ENCODE measurements around the gene RHOJ.

RHOJ gene

DNA sequence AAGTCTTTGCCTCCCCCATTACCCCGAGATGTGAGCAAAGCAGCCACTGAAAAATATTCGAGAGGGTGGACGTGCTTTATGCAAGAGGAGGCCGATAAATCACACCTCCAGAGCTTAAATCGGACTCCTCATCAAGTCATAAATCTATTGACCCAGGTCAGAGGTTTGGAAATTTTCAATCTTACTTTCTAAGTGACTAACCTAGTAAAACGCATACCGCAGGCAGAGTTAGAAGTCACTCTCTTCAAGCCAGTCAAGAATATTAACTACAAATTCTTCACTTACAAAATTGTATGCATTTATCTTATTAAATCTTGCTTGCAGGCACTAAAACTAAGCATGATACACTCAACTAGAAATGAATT lies 79.6 kb downstream of the RHOJ start:
- Histone ChIP-seq H3K4me3 (ENCODE audit: control insufficient read depth in 1 of 7, extremely low read depth in 1 of 7, insufficient read depth in 4 of 7, low read depth in 2 of 7, low read length in 6 of 7) (no peak overlapping the region), H3K9me3 (ENCODE audit: control extremely low read depth in 1 of 5, control insufficient read depth in 4 of 5, insufficient read depth in 2 of 5, low read depth in 1 of 5, low read length in 4 of 5) (no peaks in the 10 kb centered on the region), H3K27ac (ENCODE audit: insufficient read depth in 1 of 2, low read depth in 1 of 2, low read length in 2 of 2, poor library complexity in 1 of 2, severe bottlenecking in 2 of 2) (no peak overlapping the region), H3K36me3 (ENCODE audit: control insufficient read depth in 4 of 4, insufficient read depth in 4 of 4, low read length in 3 of 4) (no peaks in the 10 kb centered on the region), H3K27me3 (replicated peaks in 2 of 5; ENCODE audit: control insufficient read depth in 4 of 5, insufficient read depth in 5 of 5, low read length in 4 of 5) (peaks cover 4 to 23% (median 13%) of the 10 kb centered on the region in 5 experiments), H3K4me1 (ENCODE audit: control extremely low read depth in 1 of 4, control insufficient read depth in 4 of 4, insufficient read depth in 4 of 4, low read length in 3 of 4) (no peaks in the 10 kb centered on the region)
- ChIA-PET POLR2A (no interaction called here), CTCF (no interaction called here)
- no peak for DNase-seq
- WGBS (ENCODE audit: insufficient coverage) = 98% methylated on average over 7 of the region's 7 CpGs

DNA sequence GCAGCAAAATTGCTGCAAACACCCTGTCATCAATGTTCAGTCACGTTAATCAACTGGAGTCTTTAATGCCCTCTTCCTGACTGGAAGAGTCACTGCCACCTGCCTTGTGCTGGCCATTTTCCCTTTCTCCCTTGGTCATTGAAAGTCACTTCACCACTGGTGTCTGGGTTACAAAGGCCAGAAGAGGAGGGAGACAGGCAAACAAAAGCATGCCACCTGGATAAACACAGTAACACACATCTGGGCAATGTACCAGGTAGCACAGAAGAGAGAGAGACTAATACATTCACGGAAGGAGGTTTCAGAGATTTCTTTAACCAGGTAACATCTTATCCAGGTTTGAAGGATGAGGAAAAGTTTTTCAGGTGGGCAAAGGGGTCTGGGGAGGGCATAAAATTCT lies 81.8 kb downstream of the RHOJ start:
- Histone ChIP-seq H3K27me3 (replicated peaks in 2 of 5; ENCODE audit: control insufficient read depth in 4 of 5, insufficient read depth in 5 of 5, low read length in 4 of 5) (peaks cover 4 to 23% (median 13%) of the 10 kb centered on the region in 5 experiments), H3K4me3 (ENCODE audit: control insufficient read depth in 1 of 7, extremely low read depth in 1 of 7, insufficient read depth in 4 of 7, low read depth in 2 of 7, low read length in 6 of 7) (no peak overlapping the region), H3K27ac (ENCODE audit: insufficient read depth in 1 of 2, low read depth in 1 of 2, low read length in 2 of 2, poor library complexity in 1 of 2, severe bottlenecking in 2 of 2) (no peak overlapping the region), H3K36me3 (ENCODE audit: control insufficient read depth in 4 of 4, insufficient read depth in 4 of 4, low read length in 3 of 4) (no peaks in the 10 kb centered on the region), H3K4me1 (ENCODE audit: control extremely low read depth in 1 of 4, control insufficient read depth in 4 of 4, insufficient read depth in 4 of 4, low read length in 3 of 4) (no peaks in the 10 kb centered on the region), H3K9me3 (ENCODE audit: control extremely low read depth in 1 of 5, control insufficient read depth in 4 of 5, insufficient read depth in 2 of 5, low read depth in 1 of 5, low read length in 4 of 5) (no peaks in the 10 kb centered on the region)
- WGBS (ENCODE audit: insufficient coverage) = 100% methylated on average over 2 of the region's 2 CpGs
- CTCF ChIA-PET = no interaction called here
- POLR2A ChIA-PET = no interaction called here
- no peak for DNase-seq

DNA sequence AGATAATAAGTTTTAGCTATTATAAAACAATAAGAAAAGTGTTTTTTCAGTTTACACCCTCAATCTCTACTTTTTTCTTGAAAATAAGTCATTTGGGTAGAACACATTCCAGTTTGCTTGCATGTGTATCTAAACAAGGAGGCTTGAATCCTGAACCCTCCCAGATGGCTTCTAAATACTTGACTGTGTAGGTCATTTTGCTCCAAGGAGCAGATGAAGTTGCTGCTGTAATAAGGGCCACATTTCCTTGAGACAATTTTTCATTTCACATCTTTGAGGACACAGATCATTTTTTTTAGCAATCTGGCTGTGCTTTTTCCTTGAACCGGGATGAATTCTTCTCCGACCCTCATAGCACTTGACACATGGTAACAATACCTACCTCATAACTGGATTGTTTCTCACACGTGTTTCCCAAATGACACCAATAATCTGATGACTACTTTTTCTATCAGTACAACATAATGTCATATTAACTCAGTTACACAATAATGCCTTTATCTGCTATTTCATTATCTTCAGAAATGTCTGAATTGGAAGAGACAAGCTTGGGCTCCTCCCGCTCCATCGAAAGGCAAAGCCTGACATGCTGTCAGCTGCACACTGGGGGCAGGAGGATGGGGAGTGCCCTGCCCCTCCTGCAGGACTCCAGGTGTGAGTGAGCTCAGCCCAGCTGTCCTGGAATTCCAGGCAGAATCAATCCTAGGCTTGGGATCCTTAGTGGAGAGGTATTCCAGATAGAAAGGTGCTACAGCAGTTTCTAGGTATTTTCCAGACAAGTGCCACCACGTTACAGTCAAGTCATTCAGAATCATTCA lies 83.6 kb downstream of the RHOJ start:
- no peak overlapping the region for H3K4me3 ChIP-seq (ENCODE audit: control insufficient read depth in 1 of 7, extremely low read depth in 1 of 7, insufficient read depth in 4 of 7, low read depth in 2 of 7, low read length in 6 of 7)
- no peaks in the 10 kb centered on the region for H3K9me3 ChIP-seq (ENCODE audit: control extremely low read depth in 1 of 5, control insufficient read depth in 4 of 5, insufficient read depth in 2 of 5, low read depth in 1 of 5, low read length in 4 of 5)
- ChIA-PET POLR2A (no interaction called here), CTCF (interaction anchor here (1.1 kb wide), 1 partner anchor 11 kb away, joined by 3 read pairs; no protein-coding TSS in a partner anchor)
- no peak for DNase-seq
- H3K27ac ChIP-seq (ENCODE audit: insufficient read depth in 1 of 2, low read depth in 1 of 2, low read length in 2 of 2, poor library complexity in 1 of 2, severe bottlenecking in 2 of 2) = no peak overlapping the region
- no peaks in the 10 kb centered on the region for H3K36me3 ChIP-seq (ENCODE audit: control insufficient read depth in 4 of 4, insufficient read depth in 4 of 4, low read length in 3 of 4)
- WGBS (ENCODE audit: insufficient coverage) = 100% methylated on average over 6 of the region's 6 CpGs
- H3K4me1 ChIP-seq (ENCODE audit: control extremely low read depth in 1 of 4, control insufficient read depth in 4 of 4, insufficient read depth in 4 of 4, low read length in 3 of 4) = no peaks in the 10 kb centered on the region
- peaks cover 4 to 23% (median 13%) of the 10 kb centered on the region in 5 experiments for H3K27me3 ChIP-seq (replicated peaks in 2 of 5; ENCODE audit: control insufficient read depth in 4 of 5, insufficient read depth in 5 of 5, low read length in 4 of 5)

DNA sequence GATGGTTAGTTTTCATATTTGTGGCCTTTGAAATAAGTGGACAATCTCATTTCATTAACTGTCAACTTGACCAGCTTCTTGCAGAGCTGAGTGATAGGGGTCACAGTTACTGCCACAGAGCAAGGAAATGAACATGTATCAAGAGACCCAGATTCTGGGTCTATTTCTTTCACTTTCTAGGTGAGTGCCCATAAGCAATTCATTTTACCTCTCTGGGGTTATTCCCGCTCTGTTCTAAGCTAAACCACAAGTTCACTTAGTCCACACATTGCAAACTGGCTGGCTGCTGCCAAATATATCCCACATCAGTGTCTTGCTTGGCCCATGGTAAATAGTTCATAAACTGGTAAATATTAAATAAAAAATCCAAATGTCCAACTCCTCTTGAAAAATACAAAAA lies 84.6 kb downstream of the RHOJ start:
- DNase-seq = no peak
- 100% methylated on average over 1 of the region's 1 CpG for WGBS (ENCODE audit: insufficient coverage)
- CTCF ChIA-PET = no interaction called here
- H3K4me3 ChIP-seq (ENCODE audit: control insufficient read depth in 1 of 7, extremely low read depth in 1 of 7, insufficient read depth in 4 of 7, low read depth in 2 of 7, low read length in 6 of 7) = no peak overlapping the region
- H3K9me3 ChIP-seq (ENCODE audit: control extremely low read depth in 1 of 5, control insufficient read depth in 4 of 5, insufficient read depth in 2 of 5, low read depth in 1 of 5, low read length in 4 of 5) = no peaks in the 10 kb centered on the region
- H3K36me3 ChIP-seq (ENCODE audit: control insufficient read depth in 4 of 4, insufficient read depth in 4 of 4, low read length in 3 of 4) = no peaks in the 10 kb centered on the region
- H3K27ac ChIP-seq (ENCODE audit: insufficient read depth in 1 of 2, low read depth in 1 of 2, low read length in 2 of 2, poor library complexity in 1 of 2, severe bottlenecking in 2 of 2) = no peak overlapping the region
- POLR2A ChIA-PET = no interaction called here
- H3K27me3 ChIP-seq (replicated peaks in 2 of 5; ENCODE audit: control insufficient read depth in 4 of 5, insufficient read depth in 5 of 5, low read length in 4 of 5) = peaks cover 4 to 19% (median 13%) of the 10 kb centered on the region in 5 experiments
- no peaks in the 10 kb centered on the region for H3K4me1 ChIP-seq (ENCODE audit: control extremely low read depth in 1 of 4, control insufficient read depth in 4 of 4, insufficient read depth in 4 of 4, low read length in 3 of 4)

DNA sequence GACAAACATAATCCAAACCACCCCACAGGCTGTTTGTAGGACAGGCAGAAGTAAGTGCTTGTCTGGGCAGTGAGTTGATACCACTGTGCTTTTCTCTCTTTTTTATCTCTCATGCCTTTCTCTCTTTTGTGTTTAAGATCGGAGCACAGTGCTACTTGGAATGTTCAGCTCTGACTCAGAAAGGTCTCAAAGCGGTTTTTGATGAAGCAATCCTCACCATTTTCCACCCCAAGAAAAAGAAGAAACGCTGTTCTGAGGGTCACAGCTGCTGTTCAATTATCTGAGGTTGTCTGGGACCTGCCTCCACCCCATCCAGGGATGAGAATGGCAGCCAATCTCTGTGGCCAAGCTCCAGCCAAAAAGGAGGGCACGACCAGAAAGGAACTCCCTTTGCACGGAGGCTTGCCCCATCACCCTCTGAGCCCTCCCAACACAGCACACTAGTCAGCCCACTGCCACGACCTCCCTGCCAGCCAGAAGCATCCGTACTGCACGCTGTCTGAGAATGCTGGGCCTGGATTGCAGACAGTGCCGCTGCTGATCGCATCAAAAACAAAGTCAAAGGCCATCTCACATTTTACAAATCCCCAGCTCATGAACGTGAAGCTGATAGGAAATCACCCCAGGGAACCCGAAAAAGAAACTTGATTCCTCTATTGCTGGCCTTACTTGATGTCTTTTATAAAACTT lies 86.6 kb downstream of the RHOJ start:
- Histone ChIP-seq H3K27ac (ENCODE audit: insufficient read depth in 1 of 2, low read depth in 1 of 2, low read length in 2 of 2, poor library complexity in 1 of 2, severe bottlenecking in 2 of 2) (no peak overlapping the region), H3K27me3 (replicated peaks in 2 of 5; ENCODE audit: control insufficient read depth in 4 of 5, insufficient read depth in 5 of 5, low read length in 4 of 5) (peaks cover 0 to 8% (median 6%) of the 10 kb centered on the region in 5 experiments)
- CTCF ChIA-PET = no interaction called here

GRCh38 chr14:63292805-63293204 lies 88.6 kb downstream of the RHOJ start:
- H3K9me3 ChIP-seq (ENCODE audit: control extremely low read depth in 1 of 5, control insufficient read depth in 4 of 5, insufficient read depth in 2 of 5, low read depth in 1 of 5, low read length in 4 of 5) = no peaks in the 10 kb centered on the region
- ChIA-PET CTCF (no interaction called here), POLR2A (no interaction called here)
- H3K27me3 ChIP-seq (replicated peaks in 2 of 5; ENCODE audit: control insufficient read depth in 4 of 5, insufficient read depth in 5 of 5, low read length in 4 of 5) = no peaks in the 10 kb centered on the region
- H3K27ac ChIP-seq (ENCODE audit: insufficient read depth in 1 of 2, low read depth in 1 of 2, low read length in 2 of 2, poor library complexity in 1 of 2, severe bottlenecking in 2 of 2) = no peak overlapping the region
- no CpG with 5 or more reads among the region's 2 CpGs for WGBS (ENCODE audit: insufficient coverage)
- no peak for DNase-seq
- no peak overlapping the region for H3K4me3 ChIP-seq (ENCODE audit: control insufficient read depth in 1 of 7, extremely low read depth in 1 of 7, insufficient read depth in 4 of 7, low read depth in 2 of 7, low read length in 6 of 7)
- H3K36me3 ChIP-seq (ENCODE audit: control insufficient read depth in 4 of 4, insufficient read depth in 4 of 4, low read length in 3 of 4) = no peaks in the 10 kb centered on the region
- no peaks in the 10 kb centered on the region for H3K4me1 ChIP-seq (ENCODE audit: control extremely low read depth in 1 of 4, control insufficient read depth in 4 of 4, insufficient read depth in 4 of 4, low read length in 3 of 4)

More for the DNA sequence above, 86.6 kb downstream of the RHOJ start:
- 97% methylated on average over 7 of the region's 12 CpGs for WGBS (ENCODE audit: insufficient coverage)
- POLR2A ChIA-PET = no interaction called here
- no peak for DNase-seq
- Histone ChIP-seq H3K9me3 (ENCODE audit: control extremely low read depth in 1 of 5, control insufficient read depth in 4 of 5, insufficient read depth in 2 of 5, low read depth in 1 of 5, low read length in 4 of 5) (no peaks in the 10 kb centered on the region), H3K36me3 (ENCODE audit: control insufficient read depth in 4 of 4, insufficient read depth in 4 of 4, low read length in 3 of 4) (no peaks in the 10 kb centered on the region), H3K4me3 (ENCODE audit: control insufficient read depth in 1 of 7, extremely low read depth in 1 of 7, insufficient read depth in 4 of 7, low read depth in 2 of 7, low read length in 6 of 7) (no peak overlapping the region), H3K4me1 (ENCODE audit: control extremely low read depth in 1 of 4, control insufficient read depth in 4 of 4, insufficient read depth in 4 of 4, low read length in 3 of 4) (no peaks in the 10 kb centered on the region)

- no peak for DNase-seq
- ChIA-PET CTCF (interaction anchor here (1.0 kb wide), 1 partner anchor 9 kb away, joined by 3 read pairs; no protein-coding TSS in a partner anchor), POLR2A (no interaction called here)
- H3K27me3 ChIP-seq (replicated peaks in 2 of 5; ENCODE audit: control insufficient read depth in 4 of 5, insufficient read depth in 5 of 5, low read length in 4 of 5) = no peaks in the 10 kb centered on the region
- 58% methylated on average over 4 of the region's 8 CpGs for WGBS (ENCODE audit: insufficient coverage)
- H3K4me1 ChIP-seq (ENCODE audit: control extremely low read depth in 1 of 4, control insufficient read depth in 4 of 4, insufficient read depth in 4 of 4, low read length in 3 of 4) = peaks cover 0 to 4% (median 0%) of the 10 kb centered on the region in 4 experiments
- no peaks in the 10 kb centered on the region for H3K9me3 ChIP-seq (ENCODE audit: control extremely low read depth in 1 of 5, control insufficient read depth in 4 of 5, insufficient read depth in 2 of 5, low read depth in 1 of 5, low read length in 4 of 5)
- H3K4me3 ChIP-seq (ENCODE audit: control insufficient read depth in 1 of 7, extremely low read depth in 1 of 7, insufficient read depth in 4 of 7, low read depth in 2 of 7, low read length in 6 of 7) = no peak overlapping the region
- H3K27ac ChIP-seq (ENCODE audit: insufficient read depth in 1 of 2, low read depth in 1 of 2, low read length in 2 of 2, poor library complexity in 1 of 2, severe bottlenecking in 2 of 2) = no peak overlapping the region
- no peaks in the 10 kb centered on the region for H3K36me3 ChIP-seq (ENCODE audit: control insufficient read depth in 4 of 4, insufficient read depth in 4 of 4, low read length in 3 of 4)
These were observed 91.0 kb downstream of the RHOJ start for GRCh38 chr14:63295231-63295685.

Data from common myeloid progenitor, CD34-positive (primary cell).